ENCODE results near the gene PHKG2.

- TF ChIP-seq CTCF (IDR thresholded peaks at IDR 0.05; ENCODE audit: poor library complexity, severe bottlenecking) (no peak), EZH2 (IDR thresholded peaks at IDR 0.05; ENCODE audit: borderline replicate concordance, insufficient read depth, low read length, poor library complexity, severe bottlenecking) (no peak), RAD21 (conservative IDR thresholded peaks at IDR 0.05) (no peak), EP300 (conservative IDR thresholded peaks at IDR 0.05; ENCODE audit: poor library complexity, severe bottlenecking) (no peak)
Observed at GRCh38 chr16:30711712-30712111, 36.5 kb upstream of the PHKG2 start.

Measured in neural cell (in vitro differentiated cells).